Osteoblast (primary cell): ENCODE data around the gene PROK1. TPM values are rescaled to one million over a fixed set of nuclear protein-coding genes. Genes with fewer than 3 reads are reported as not detected.

Experiments
- DNase-seq: peaks from one replicate; pipeline ENCODE4 v3.0.0; 2011; ENCODE audit warnings: low spot score, mixed read lengths; ENCODE audit not compliant: insufficient read length; ENCODE audit errors: missing footprints
- H2AFZ ChIP-seq: 2 replicates; pipeline ENCODE4 v1.6.0; 2011; ENCODE audit warnings: mild to moderate bottlenecking, low read length
- H3K27ac ChIP-seq: 2 replicates; pipeline ENCODE4 v1.5.1; 2011; ENCODE audit warnings: mild to moderate bottlenecking, low read depth, low read length, moderate library complexity
- H3K27me3 ChIP-seq: 2 replicates; pipeline ENCODE4 v1.6.0; 2012; ENCODE audit warnings: mild to moderate bottlenecking, control low read depth, inconsistent platforms, low read length, moderate library complexity; ENCODE audit not compliant: insufficient read depth
- H3K36me3 ChIP-seq: 2 replicates; pipeline ENCODE4 v1.5.1; 2011; ENCODE audit warnings: mild to moderate bottlenecking, low read length, control low read depth, moderate library complexity; ENCODE audit not compliant: insufficient read depth
- H3K4me1 ChIP-seq: 2 replicates; pipeline ENCODE4 v1.5.1; 2011; ENCODE audit warnings: mild to moderate bottlenecking, low read length, control low read depth, moderate library complexity; ENCODE audit not compliant: insufficient read depth
- H3K4me2 ChIP-seq: 2 replicates; pipeline ENCODE4 v1.6.0; 2011; ENCODE audit warnings: mild to moderate bottlenecking, low read length; ENCODE audit not compliant: insufficient read depth
- H3K4me3 ChIP-seq: fragments of 200-600 bp; sonication (generic); 3 replicates; pipeline ENCODE4 v1.5.1; 2012; ENCODE audit warnings: mild to moderate bottlenecking, low read length, inconsistent platforms; ENCODE audit not compliant: insufficient read depth
- H3K79me2 ChIP-seq: 2 replicates; pipeline ENCODE4 v1.6.0; 2012; ENCODE audit warnings: mild to moderate bottlenecking, low read length, control low read depth, inconsistent platforms; ENCODE audit not compliant: insufficient read depth
- H3K9me3 ChIP-seq: 2 replicates; pipeline ENCODE4 v1.5.1; 2011; ENCODE audit warnings: low read depth, low read length, control low read depth
- H4K20me1 ChIP-seq: 2 replicates; pipeline ENCODE4 v1.6.0; 2012; ENCODE audit warnings: mild to moderate bottlenecking, low read length, control low read depth; ENCODE audit not compliant: insufficient read depth
- total RNA-seq: library from RNA; depleted of rRNA; stranded (reverse); fragments of >200 nt; gene quantifications from 2 replicates; pipeline ENCODE4 v1.2.3, GENCODE V29; 2012
- TF ChIP-seq, protein P1 (sequence below): IDR thresholded peaks from 2 replicates; pipeline ENCODE4 v1.5.1; 2011; ENCODE audit warnings: mild to moderate bottlenecking, low read depth, low read length, moderate library complexity; ENCODE audit errors: extremely low read depth

PROK1 gene
- total RNA-seq, 1 donor: not detected

DNA sequence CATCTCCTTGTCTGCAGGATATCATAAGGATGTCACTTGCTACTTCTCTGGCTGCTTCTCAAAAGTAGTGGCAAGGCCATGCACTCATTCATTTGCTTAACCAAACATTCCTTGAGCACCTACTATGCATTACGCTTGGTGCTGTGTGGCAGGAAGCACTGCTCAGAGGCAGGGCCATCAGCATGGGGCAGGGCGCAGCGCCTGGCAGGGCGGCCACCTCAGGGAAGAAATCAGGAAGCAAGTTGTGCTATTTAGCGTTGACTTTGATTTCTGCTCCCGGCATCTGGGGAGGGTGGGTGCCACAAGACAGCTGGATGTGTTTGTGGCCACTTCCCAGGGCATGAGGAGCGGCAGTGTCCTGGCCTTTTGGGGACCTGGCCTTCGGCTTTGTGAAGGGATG lies 27.9 kb downstream of the PROK1 start:
- Histone ChIP-seq H3K4me3 (no peak overlapping the region), H3K36me3 (no peaks in the 10 kb centered on the region), H4K20me1 (no peaks in the 10 kb centered on the region), H3K4me2 (no peak overlapping the region), H3K27me3 (peaks cover 20% of the 10 kb centered on the region), H3K27ac (no peak overlapping the region), H3K79me2 (no peaks in the 10 kb centered on the region), H3K9me3 (no peaks in the 10 kb centered on the region), H2AFZ (no peak overlapping the region), H3K4me1 (peaks cover 15% of the 10 kb centered on the region)
- no peak for DNase-seq
- TF ChIP-seq, protein P1, sequence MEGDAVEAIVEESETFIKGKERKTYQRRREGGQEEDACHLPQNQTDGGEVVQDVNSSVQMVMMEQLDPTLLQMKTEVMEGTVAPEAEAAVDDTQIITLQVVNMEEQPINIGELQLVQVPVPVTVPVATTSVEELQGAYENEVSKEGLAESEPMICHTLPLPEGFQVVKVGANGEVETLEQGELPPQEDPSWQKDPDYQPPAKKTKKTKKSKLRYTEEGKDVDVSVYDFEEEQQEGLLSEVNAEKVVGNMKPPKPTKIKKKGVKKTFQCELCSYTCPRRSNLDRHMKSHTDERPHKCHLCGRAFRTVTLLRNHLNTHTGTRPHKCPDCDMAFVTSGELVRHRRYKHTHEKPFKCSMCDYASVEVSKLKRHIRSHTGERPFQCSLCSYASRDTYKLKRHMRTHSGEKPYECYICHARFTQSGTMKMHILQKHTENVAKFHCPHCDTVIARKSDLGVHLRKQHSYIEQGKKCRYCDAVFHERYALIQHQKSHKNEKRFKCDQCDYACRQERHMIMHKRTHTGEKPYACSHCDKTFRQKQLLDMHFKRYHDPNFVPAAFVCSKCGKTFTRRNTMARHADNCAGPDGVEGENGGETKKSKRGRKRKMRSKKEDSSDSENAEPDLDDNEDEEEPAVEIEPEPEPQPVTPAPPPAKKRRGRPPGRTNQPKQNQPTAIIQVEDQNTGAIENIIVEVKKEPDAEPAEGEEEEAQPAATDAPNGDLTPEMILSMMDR: no peak

DNA sequence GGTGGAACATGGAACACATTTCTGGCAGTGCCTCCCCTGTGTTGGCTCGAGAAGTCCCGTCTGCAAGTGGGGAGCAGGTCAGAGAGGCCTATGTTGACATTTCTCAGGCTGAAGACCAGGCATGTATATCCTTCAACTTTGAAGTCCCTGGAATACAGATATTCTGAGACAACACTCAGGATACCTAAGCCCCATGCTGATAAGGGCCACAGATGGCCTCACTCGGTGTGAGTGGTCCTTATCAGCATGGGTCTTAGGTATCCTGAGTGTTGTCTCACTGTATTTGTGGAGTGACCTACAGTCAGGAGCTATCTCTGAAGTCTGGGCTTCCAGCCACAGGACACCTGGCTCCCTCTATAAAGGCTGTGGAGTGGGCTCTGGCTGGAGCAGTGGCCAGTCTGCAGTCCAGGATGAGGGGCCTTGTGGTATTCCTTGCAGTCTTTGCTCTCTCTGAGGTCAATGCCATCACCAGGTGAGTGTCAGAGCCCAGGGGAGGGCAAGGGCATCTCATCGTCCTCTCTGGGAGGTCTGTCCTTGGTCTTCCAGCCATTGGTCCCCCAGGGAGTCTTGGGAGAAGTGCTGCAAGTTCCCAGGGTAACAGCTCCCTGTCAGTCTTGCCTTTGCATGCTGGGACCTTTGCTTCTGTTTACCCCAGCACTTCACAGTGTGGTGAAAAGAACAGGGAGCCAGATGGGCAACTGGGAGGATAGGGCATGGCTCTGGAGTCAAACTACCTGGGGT lies 29.6 kb downstream of the PROK1 start:
- no peak overlapping the region for H3K27ac ChIP-seq
- H3K4me1 ChIP-seq: peaks cover 15% of the 10 kb centered on the region
- no peaks in the 10 kb centered on the region for H4K20me1 ChIP-seq
- no peak overlapping the region for H2AFZ ChIP-seq
- peaks cover 34% of the 10 kb centered on the region for H3K27me3 ChIP-seq
- DNase-seq: no peak
- H3K36me3 ChIP-seq: no peaks in the 10 kb centered on the region
- H3K79me2 ChIP-seq: no peaks in the 10 kb centered on the region
- H3K9me3 ChIP-seq: no peaks in the 10 kb centered on the region
- no peak overlapping the region for H3K4me2 ChIP-seq
- no peak overlapping the region for H3K4me3 ChIP-seq
- TF ChIP-seq, protein P1: no peak

DNA sequence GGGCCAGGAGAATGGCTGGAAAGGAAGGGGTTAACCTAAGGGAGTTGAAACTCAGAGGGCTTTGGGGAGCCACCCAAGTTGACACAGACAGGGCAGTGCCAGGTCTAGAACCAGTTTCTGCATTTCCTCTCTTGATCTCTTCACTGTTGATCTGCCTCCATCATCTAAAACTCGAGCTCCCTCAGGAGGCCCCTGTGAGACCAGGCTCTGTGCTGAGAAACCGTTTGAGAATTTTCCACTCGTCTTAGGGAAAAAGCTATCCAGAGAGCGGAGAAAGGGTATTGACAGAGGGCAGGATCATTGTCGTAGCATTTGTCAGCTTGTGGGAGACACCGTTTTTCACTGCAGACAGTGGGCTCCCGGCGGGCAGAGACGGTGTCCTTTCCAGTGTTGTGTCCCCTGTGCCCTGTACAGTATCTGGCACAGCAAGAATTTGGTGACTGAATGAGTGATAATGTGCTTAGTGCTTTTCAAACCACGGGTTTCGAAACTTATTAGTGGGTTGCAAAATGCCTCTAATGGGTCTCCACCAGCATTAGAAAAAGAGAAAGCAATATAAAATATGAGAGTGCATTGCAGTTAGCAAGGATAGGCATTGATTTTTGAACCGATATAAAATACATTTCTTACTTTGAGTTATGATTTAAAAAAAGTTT lies 31.1 kb downstream of the PROK1 start:
- TF ChIP-seq, protein P1: no peak
- Histone ChIP-seq H3K4me2 (no peak overlapping the region), H3K4me3 (no peak overlapping the region), H4K20me1 (no peaks in the 10 kb centered on the region), H2AFZ (no peak overlapping the region), H3K79me2 (no peaks in the 10 kb centered on the region), H3K4me1 (peaks cover 7% of the 10 kb centered on the region), H3K36me3 (no peaks in the 10 kb centered on the region), H3K27ac (no peak overlapping the region), H3K27me3 (peaks cover 37% of the 10 kb centered on the region), H3K9me3 (no peaks in the 10 kb centered on the region)
- no peak for DNase-seq

DNA sequence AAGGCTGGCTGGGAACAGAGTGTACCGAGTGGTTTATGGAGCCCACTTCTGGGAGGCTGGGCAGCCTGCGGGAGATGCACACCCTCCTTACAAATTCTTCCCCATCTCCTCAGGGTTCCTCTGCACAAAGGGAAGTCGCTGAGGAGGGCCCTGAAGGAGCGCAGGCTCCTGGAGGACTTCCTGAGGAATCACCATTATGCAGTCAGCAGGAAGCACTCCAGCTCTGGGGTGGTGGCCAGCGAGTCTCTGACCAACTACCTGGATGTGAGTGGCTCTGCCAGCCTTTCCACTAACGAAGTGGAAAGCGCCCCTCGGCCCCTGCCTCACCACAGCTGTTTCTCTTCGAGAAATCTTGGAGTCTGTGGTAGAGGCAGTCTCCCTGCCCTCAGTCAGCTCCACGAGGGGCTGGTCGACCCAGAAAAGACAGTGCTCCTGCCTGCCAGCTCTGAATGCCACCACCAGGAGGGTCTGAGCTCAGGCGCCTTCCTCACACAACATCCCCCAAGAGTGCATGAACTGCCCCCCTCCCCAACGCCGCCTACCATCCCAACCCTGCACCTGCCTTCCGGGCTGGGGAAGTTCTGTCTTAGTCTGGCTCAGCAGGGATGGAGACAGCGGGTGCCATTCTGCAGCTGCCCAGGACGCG lies 31.8 kb downstream of the PROK1 start:
- no peaks in the 10 kb centered on the region for H3K4me1 ChIP-seq
- no peak overlapping the region for H2AFZ ChIP-seq
- H4K20me1 ChIP-seq: no peaks in the 10 kb centered on the region
- no peak overlapping the region for H3K4me3 ChIP-seq
- DNase-seq: no peak
- no peak overlapping the region for H3K4me2 ChIP-seq
- H3K9me3 ChIP-seq: no peaks in the 10 kb centered on the region
- peaks cover 37% of the 10 kb centered on the region for H3K27me3 ChIP-seq
- no peaks in the 10 kb centered on the region for H3K79me2 ChIP-seq
- no peak overlapping the region for H3K27ac ChIP-seq
- H3K36me3 ChIP-seq: no peaks in the 10 kb centered on the region
- TF ChIP-seq, protein P1: no peak
